Ovary (tissue), 3 donors: Measurements from ENCODE around the gene AGBL4.

ENCODE experiments used
- EP300 ChIP-seq: sonication (generic); formaldehyde crosslinking; IDR thresholded peaks from one replicate; pipeline ENCODE4 v1.6.1; 2017; ENCODE audit warnings: antibody characterized with exemption
- POLR2A ChIP-seq: fragments of 450-650 bp; IDR thresholded peaks from one replicate; pipeline ENCODE4 v1.6.1; 2017; ENCODE audit warnings: antibody characterized with exemption, mild to moderate bottlenecking, moderate library complexity
- TF ChIP-seq, protein P1 (sequence below), 3 donors: fragments of 450-650 bp in 2 of 3; fragments of 200-600 bp in 1 of 3; IDR thresholded peaks; one replicate each; pipeline versions ENCODE4 v1.5.1 to v1.8.0; 2016 to 2022; ENCODE audit warnings: antibody characterized with exemption in 3 of 3, mild to moderate bottlenecking in 1 of 3
- donor health status: DM: no; HTN: no; CAD: no.

DNA sequence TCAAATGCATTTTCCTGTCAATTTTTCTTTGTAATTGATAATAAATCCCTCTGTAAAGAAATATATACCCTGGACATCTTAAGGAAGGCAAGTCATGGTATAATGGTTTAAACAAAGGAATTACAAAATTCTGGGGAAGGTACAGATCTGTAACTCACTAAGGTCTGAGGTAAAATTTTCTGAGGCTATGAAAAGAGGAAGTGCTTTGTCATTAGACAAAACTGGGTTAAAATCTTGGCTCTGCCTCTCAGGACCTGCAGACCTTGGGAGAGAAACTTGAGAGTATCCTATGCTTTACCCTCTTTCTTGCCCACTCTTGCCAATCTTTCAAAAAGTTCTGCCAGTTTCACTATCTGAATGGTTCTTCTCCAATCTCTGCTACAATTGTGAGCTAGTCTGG, 1220.3 kb downstream of the AGBL4 start:
- TF ChIP-seq POLR2A: no peak
- TF ChIP-seq, protein P1, sequence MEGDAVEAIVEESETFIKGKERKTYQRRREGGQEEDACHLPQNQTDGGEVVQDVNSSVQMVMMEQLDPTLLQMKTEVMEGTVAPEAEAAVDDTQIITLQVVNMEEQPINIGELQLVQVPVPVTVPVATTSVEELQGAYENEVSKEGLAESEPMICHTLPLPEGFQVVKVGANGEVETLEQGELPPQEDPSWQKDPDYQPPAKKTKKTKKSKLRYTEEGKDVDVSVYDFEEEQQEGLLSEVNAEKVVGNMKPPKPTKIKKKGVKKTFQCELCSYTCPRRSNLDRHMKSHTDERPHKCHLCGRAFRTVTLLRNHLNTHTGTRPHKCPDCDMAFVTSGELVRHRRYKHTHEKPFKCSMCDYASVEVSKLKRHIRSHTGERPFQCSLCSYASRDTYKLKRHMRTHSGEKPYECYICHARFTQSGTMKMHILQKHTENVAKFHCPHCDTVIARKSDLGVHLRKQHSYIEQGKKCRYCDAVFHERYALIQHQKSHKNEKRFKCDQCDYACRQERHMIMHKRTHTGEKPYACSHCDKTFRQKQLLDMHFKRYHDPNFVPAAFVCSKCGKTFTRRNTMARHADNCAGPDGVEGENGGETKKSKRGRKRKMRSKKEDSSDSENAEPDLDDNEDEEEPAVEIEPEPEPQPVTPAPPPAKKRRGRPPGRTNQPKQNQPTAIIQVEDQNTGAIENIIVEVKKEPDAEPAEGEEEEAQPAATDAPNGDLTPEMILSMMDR (IDR thresholded peaks at IDR 0.05): no peak
- no peak for TF ChIP-seq EP300
